ENCODE data around the gene HSD17B2.

Gene HSD17B2

DNA sequence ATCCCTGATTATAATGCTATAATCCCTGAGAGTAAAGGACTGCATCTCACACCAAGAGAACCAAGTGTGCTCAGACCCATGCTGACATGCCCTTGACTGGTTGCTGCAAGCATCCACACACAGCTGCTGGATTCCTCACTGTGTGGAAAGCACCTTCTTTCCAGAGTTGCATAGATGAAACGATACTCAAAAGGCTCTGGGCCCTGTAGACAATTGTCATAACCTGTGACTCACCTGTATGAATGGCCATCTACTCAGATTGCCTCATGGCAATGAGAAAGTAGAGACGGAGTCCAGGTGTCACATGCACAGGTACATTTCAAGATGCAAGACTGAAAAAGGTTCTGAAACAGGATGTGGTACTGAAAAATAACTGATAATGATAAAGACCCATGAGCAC is 76.9 kb downstream of the HSD17B2 start:
- DNase-seq (ENCODE audit: extremely low read depth, low read depth), result no peak
- TF ChIP-seq, protein P1, sequence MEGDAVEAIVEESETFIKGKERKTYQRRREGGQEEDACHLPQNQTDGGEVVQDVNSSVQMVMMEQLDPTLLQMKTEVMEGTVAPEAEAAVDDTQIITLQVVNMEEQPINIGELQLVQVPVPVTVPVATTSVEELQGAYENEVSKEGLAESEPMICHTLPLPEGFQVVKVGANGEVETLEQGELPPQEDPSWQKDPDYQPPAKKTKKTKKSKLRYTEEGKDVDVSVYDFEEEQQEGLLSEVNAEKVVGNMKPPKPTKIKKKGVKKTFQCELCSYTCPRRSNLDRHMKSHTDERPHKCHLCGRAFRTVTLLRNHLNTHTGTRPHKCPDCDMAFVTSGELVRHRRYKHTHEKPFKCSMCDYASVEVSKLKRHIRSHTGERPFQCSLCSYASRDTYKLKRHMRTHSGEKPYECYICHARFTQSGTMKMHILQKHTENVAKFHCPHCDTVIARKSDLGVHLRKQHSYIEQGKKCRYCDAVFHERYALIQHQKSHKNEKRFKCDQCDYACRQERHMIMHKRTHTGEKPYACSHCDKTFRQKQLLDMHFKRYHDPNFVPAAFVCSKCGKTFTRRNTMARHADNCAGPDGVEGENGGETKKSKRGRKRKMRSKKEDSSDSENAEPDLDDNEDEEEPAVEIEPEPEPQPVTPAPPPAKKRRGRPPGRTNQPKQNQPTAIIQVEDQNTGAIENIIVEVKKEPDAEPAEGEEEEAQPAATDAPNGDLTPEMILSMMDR (IDR thresholded peaks at IDR 0.05; ENCODE audit: low read depth, low read length, missing control alignments), result no peak
- H3K4me3 ChIP-seq (replicated peaks; ENCODE audit: low read depth, low read length), result no peak overlapping the region

DNA sequence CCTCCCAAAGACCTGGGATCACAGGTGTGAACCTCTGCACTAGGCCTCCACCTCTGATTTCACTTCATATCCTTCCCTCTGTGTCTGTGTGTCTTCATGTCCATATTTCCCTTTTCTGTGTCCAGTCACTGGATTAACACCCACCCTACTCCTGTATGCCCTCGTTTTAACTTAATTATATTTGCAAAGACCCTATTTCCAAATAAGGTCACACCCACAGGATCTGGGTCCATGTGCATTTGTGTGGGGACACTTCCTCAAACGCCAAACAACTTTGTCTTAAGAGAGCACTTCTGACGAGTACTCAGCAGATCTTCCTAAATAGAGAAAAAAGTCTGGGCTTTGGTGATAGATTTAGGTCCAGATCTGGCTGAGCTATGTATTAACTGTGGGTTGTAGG is 78.7 kb downstream of the HSD17B2 start:
- DNase-seq (ENCODE audit: extremely low read depth, low read depth), result no peak
- TF ChIP-seq, protein P1 (IDR thresholded peaks at IDR 0.05; ENCODE audit: low read depth, low read length, missing control alignments), result no peak
- no peak overlapping the region for H3K4me3 ChIP-seq (replicated peaks; ENCODE audit: low read depth, low read length)

DNA sequence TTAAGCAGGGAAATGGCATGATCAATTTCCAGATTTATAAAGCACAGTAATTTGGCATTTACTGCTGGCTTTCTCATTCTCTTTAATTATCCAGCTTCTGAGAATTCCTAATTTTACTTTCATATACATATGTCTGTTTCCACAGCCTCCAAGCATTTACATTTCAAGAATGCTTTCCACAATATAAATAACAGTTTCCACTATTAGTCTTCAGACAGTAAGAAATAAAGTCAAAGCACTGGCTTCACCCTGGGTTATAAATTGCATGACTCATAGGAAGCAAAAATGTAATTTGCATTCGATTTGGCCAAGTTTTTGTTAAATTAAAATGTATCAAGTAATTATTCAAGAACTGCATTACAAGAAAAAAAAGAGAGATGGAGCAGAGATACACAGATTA is 81.5 kb downstream of the HSD17B2 start:
- DNase-seq (ENCODE audit: extremely low read depth, low read depth), result no peak
- H3K4me3 ChIP-seq (replicated peaks; ENCODE audit: low read depth, low read length), result no peak overlapping the region

DNA sequence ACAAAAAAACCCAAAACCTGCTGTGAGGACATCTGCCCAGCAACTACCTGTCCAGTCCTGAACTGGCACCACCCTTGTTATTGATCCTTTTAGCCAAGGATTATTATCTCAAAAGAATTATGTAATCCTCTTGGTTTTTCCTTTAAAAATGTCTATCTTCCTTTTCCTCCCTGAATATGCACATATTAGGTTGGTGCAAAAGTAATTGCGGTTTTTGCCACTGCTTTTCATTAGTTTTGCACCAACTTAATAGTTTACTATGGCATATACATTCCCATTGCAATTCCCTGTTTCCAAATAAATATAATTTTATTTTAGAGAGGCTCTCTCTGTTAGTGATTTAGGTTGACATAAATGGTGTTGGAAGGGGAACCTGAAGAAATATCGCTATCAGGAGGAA is 83.7 kb downstream of the HSD17B2 start:
- DNase-seq (ENCODE audit: extremely low read depth, low read depth), result no peak
- TF ChIP-seq, protein P1 (IDR thresholded peaks at IDR 0.05; ENCODE audit: low read depth, low read length, missing control alignments), result no peak
- no peak overlapping the region for H3K4me3 ChIP-seq (replicated peaks; ENCODE audit: low read depth, low read length)

More for the DNA sequence above, 81.5 kb downstream of the HSD17B2 start:
- TF ChIP-seq, protein P1 (IDR thresholded peaks at IDR 0.05; ENCODE audit: low read depth, low read length, missing control alignments), result no peak

DNA sequence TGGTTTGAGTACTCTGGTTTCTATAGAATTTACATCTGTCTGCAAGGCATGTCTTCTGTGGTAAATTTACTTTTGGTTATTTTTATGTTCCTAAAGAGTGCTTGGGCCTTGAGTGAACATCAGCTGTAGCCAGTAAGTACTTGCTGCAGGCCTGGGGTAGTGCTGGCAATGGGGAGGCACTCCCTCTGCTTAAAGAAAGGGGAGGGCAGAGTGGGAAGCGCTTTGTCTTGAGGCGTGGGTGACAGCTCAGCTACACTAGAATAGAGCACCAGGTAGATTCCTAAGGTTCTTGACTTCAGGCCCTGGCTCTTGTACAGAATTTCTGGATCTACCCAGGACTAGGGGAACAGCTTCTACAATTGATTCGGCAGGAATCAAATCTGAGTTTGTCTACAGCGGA is 84.4 kb downstream of the HSD17B2 start:
- no peak for DNase-seq (ENCODE audit: extremely low read depth, low read depth)
- TF ChIP-seq, protein P1 (IDR thresholded peaks at IDR 0.05; ENCODE audit: low read depth, low read length, missing control alignments), result no peak

DNA sequence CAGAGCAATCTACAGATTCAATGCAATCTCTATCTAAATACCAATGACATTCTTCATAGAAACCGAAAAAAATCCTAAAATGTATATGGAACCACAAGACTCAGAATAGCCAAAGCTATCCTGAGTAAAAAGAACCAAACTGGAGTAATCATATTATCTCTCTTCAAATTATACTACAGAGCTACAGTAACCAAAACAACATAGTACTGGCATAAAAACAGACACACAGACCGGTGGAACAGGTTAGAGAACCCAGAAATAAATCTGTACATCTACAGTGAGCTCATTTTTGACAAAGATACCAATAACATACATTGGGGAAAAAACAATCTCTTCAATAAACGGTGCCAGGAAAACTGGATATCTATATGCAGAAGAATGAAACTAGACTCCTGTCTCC is 89.6 kb downstream of the HSD17B2 start:
- DNase-seq (ENCODE audit: extremely low read depth, low read depth), result no peak
- no peak overlapping the region for H3K4me3 ChIP-seq (replicated peaks; ENCODE audit: low read depth, low read length)
- TF ChIP-seq, protein P1 (IDR thresholded peaks at IDR 0.05; ENCODE audit: low read depth, low read length, missing control alignments), result no peak

More for the DNA sequence above, 84.4 kb downstream of the HSD17B2 start:
- H3K4me3 ChIP-seq (replicated peaks; ENCODE audit: low read depth, low read length), result no peak overlapping the region

DNA sequence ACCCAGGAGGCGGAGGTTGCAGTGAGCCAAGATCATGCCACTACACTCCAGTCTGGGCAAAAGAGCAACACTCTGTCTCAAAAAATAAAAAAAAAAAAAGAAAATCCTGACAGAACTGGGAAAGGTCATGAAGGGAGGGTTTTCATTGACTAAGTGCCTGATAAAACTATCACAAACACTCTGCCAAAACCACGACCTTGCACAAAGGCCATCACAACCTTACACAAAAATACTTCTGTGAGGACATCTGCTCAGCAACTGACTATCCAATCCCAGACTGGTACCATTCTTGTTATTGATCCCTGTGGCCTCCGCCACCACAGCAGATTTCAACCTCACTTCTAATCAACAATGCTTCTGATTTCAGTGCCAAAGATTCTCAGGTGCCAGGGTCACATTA is 94.8 kb downstream of the HSD17B2 start:
- DNase-seq (ENCODE audit: extremely low read depth, low read depth), result no peak
- no peak overlapping the region for H3K4me3 ChIP-seq (replicated peaks; ENCODE audit: low read depth, low read length)
- TF ChIP-seq, protein P1 (IDR thresholded peaks at IDR 0.05; ENCODE audit: low read depth, low read length, missing control alignments), result no peak

Measured in HFF-Myc (cell line).